GM13977 (cell line): ENCODE measurements around the gene ZNF235.
"Not testable (repeated sequence)": the region's sequence is repeated elsewhere in the genome, so short reads cannot be mapped to it uniquely, and the experiment has no call there.

Source experiments
- DNase-seq: peaks from one replicate; pipeline ENCODE4 v3.0.0; 2012; ENCODE audit warnings: low spot score
- CTCF ChIP-seq: IDR thresholded peaks from 2 replicates; pipeline ENCODE4 v1.5.1; 2012; ENCODE audit warnings: mild to moderate bottlenecking, control low read depth; ENCODE audit not compliant: insufficient read depth; ENCODE audit errors: extremely low read depth, missing control alignments
- in situ Hi-C: fragments of 300-500 bp; cut with MboI; formaldehyde crosslinking; loops from one replicate; pipeline ENCODE4 v1.12.0; 2022; ENCODE audit warnings: low sequenced_read_pairs, low pct_unique_long_range_greater_than_20kb, mixed read lengths, inconsistent platforms; ENCODE audit not compliant: unreplicated experiment

The ZNF235 gene

GRCh38 chr19:44260343-44260681 is 44.5 kb downstream of the ZNF235 start:
- in situ Hi-C loops: no loop called here
- no peak for DNase-seq
- no peak for TF ChIP-seq CTCF

GRCh38 chr19:44258835-44259413 is 45.9 kb downstream of the ZNF235 start:
- no peak for DNase-seq
- in situ Hi-C loops: no loop called here
- TF ChIP-seq CTCF: no peak

GRCh38 chr19:44258136-44258535 is 46.7 kb downstream of the ZNF235 start:
- no peak for TF ChIP-seq CTCF
- in situ Hi-C loops: no loop called here
- no peak for DNase-seq

GRCh38 chr19:44255705-44256411 is 49.0 kb downstream of the ZNF235 start:
- DNase-seq: no peak
- in situ Hi-C loops: no loop called here
- no peak for TF ChIP-seq CTCF

GRCh38 chr19:44254496-44254895 is 50.3 kb downstream of the ZNF235 start:
- no peak for DNase-seq
- no peak for TF ChIP-seq CTCF
- in situ Hi-C loops: no loop called here

GRCh38 chr19:44253392-44253791 is 51.4 kb downstream of the ZNF235 start:
- in situ Hi-C loops, DNase-seq: not testable (repeated sequence)

- in situ Hi-C loops: not testable (repeated sequence)
These were observed 52.5 kb downstream of the ZNF235 start for GRCh38 chr19:44252332-44252731.

GRCh38 chr19:44236384-44236783 is 68.4 kb downstream of the ZNF235 start:
- no peak for TF ChIP-seq CTCF
- DNase-seq: no peak
- in situ Hi-C loops: no loop called here

More at GRCh38 chr19:44252332-44252731, 52.5 kb downstream of the ZNF235 start:
- DNase-seq: not testable (repeated sequence)
